Heart right ventricle (tissue), 16 donors: Measurements from ENCODE around the gene KCNQ1. TPM values are rescaled to one million over a fixed set of nuclear protein-coding genes. Genes with fewer than 3 reads are reported as not detected.

Experiments used
- ATAC-seq, 8 donors: fragments of 200-7000 bp; cut with Tn5 transposase; one replicate each; pipeline ENCODE4 v1.9.1; 2020; ENCODE audit warnings: mild to moderate bottlenecking in 8 of 8, moderate library complexity in 8 of 8, moderate number of reproducible peaks in 1 of 8
- DNase-seq, 2 donors: peaks; one replicate each; pipeline ENCODE4 v3.0.0-alpha.2; 2020
- H3K27ac ChIP-seq, 10 donors: fragments of 200-600 bp; sonication (generic) in 2 of 10; one replicate each; pipeline versions ENCODE4 v1.5.0 to v1.8.0; 2020 to 2022; ENCODE audit warnings: mild to moderate bottlenecking in 3 of 10
- H3K27me3 ChIP-seq, 7 donors: fragments of 200-600 bp; one replicate each; pipeline ENCODE4 v1.8.0; 2021 to 2022; ENCODE audit warnings: mild to moderate bottlenecking in 2 of 7
- H3K36me3 ChIP-seq, 9 donors: fragments of 200-600 bp; sonication (generic) in 1 of 9; one replicate each; pipeline versions ENCODE4 v1.5.0 to v1.8.0; 2020 to 2022; ENCODE audit warnings: mild to moderate bottlenecking in 2 of 9
- H3K4me1 ChIP-seq, 9 donors: fragments of 200-600 bp; sonication (generic) in 1 of 9; one replicate each; pipeline versions ENCODE4 v1.5.0 to v1.8.0; 2020 to 2022; ENCODE audit warnings: mild to moderate bottlenecking in 4 of 9
- H3K4me3 ChIP-seq, 10 donors: fragments of 200-600 bp; sonication (generic) in 2 of 10; one replicate each; pipeline versions ENCODE4 v1.5.0 to v1.8.0; 2020 to 2022; ENCODE audit warnings: mild to moderate bottlenecking in 7 of 10, moderate library complexity in 2 of 10
- H3K9me3 ChIP-seq, 11 donors: fragments of 200-600 bp in 10 of 11; sonication (generic) in 2 of 11; one replicate each; pipeline versions ENCODE4 v1.5.0 to v1.8.0; 2013 to 2022; ENCODE audit warnings: mild to moderate bottlenecking in 2 of 11, control low read depth in 1 of 11, moderate library complexity in 1 of 11
- WGBS, 2 donors: extraction: QIAGEN DNeasy Blood & Tissue Kit; methylation state at CpG; one replicate each; pipeline ENCODE4 v1.1.7; 2013; ENCODE audit warnings: inconsistent platforms in 1 of 2; 5-methylcytosine and 5-hydroxymethylcytosine counted together
- intact Hi-C, 10 donors: fragments of 100-400 bp; cut with DNase I; formaldehyde crosslinking; loops; one replicate each; pipeline versions ENCODE4 v1.11.1 to v1.14.2; 2022
- polyA plus RNA-seq, 2 donors: library from polyadenylated mRNA; stranded (reverse); fragments of 200-250 nt; gene quantifications; one replicate each; pipeline ENCODE4 v1.2.3, GENCODE V29; 2013
- total RNA-seq, 10 donors: library from RNA; stranded (reverse); fragmentation: NEBNext Ultra II Directional in 3 of 10; extraction: Animal tissue kit (Norgen Biotek cat#: 25700) in 3 of 10; gene quantifications; one replicate each; pipeline versions ENCODE4 v1.2.1 to v1.2.4, GENCODE V29; 2021 to 2023
- TF ChIP-seq, protein P1 (sequence below), 9 donors: fragments of 200-600 bp; sonication (generic) in 2 of 9; IDR thresholded peaks; one replicate each; pipeline versions ENCODE4 v1.5.0 to v1.8.0; 2021 to 2022; ENCODE audit warnings: antibody characterized with exemption in 9 of 9, mild to moderate bottlenecking in 5 of 9, moderate library complexity in 1 of 9
- donor health status: Arrhythmogenic right ventricular cardiomyopathy.
- donor health status: ischemic (EF 13 %, LVEDD 7.1; RV severe dilation, severe dysfunction).
- donor health status: healthy with polysubstance abuse.
- donor health status: DM: no; HTN: yes; CAD: no.
- donor health status: DM: no; HTN: no; CAD: no.
- donor health status: ischemic (EF 25% LVEDD 6.9; RV normal size, moderate dysfunction).
- donor health status: ischemic (EF 25% LVEDD 5.7; RV mildly dilated, moderate dysfunction).
- donor health status: healthy.
- donor health status: DM: yes; HTN: yes; CAD: no.
- donor health status: Ischemic cardiomyopathy.
- donor health status: ischemic (EF 35%, LVEDD 5.7; RV mildly dilated, moderate dysfunction).
- donor health status: nonischemic (EF 11% LVEDD 7.7; RV severe dilation, severe dysfunction).
- donor health status: DM: yes; HTN: yes; CAD: no.
- donor health status: PGD.
- donor health status: ischemic (EF 29% LVEDD 5.4; RV normal size, mild dysfunction).
- donor health status: nonischemic (EF 23%, LVEDD 6.1; RV moderate dilation, normal function).

The KCNQ1 gene
- total and polyA plus RNA-seq, 12 donors = 19.9 to 48.2 (median 33.7) TPM

DNA sequence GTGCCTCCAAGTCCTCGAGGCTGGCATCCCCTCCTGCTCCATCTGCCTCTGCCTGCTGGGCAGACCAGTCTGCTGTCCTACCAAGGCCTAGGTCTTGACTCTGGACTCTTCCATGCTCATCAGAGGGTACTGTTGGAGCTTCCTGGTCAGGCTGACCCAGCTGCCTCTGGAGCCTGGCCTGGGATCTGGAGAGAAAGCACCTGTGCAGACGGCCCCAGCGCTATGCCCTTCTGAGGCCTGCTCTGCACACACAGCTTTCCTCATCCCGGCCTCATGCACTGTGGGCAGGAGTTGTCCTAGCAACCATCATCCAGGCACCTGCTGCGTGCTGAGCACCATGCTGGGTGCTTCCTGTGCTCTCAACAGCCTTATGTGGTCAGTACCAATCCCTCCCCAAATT is 369.9 kb downstream of the KCNQ1 start:
- peaks cover 0 to 28% (median 8%) of the 10 kb centered on the region in 11 donors for H3K9me3 ChIP-seq
- peaks cover 6 to 28% (median 22%) of the 10 kb centered on the region in 9 donors for H3K4me1 ChIP-seq
- H3K27me3 ChIP-seq = no peaks in the 10 kb centered on the region
- H3K4me3 ChIP-seq = no peak overlapping the region
- TF ChIP-seq, protein P1, sequence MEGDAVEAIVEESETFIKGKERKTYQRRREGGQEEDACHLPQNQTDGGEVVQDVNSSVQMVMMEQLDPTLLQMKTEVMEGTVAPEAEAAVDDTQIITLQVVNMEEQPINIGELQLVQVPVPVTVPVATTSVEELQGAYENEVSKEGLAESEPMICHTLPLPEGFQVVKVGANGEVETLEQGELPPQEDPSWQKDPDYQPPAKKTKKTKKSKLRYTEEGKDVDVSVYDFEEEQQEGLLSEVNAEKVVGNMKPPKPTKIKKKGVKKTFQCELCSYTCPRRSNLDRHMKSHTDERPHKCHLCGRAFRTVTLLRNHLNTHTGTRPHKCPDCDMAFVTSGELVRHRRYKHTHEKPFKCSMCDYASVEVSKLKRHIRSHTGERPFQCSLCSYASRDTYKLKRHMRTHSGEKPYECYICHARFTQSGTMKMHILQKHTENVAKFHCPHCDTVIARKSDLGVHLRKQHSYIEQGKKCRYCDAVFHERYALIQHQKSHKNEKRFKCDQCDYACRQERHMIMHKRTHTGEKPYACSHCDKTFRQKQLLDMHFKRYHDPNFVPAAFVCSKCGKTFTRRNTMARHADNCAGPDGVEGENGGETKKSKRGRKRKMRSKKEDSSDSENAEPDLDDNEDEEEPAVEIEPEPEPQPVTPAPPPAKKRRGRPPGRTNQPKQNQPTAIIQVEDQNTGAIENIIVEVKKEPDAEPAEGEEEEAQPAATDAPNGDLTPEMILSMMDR (IDR thresholded peaks at IDR 0.05) = no peak
- 99% methylated on average over 5 of the region's 5 CpGs for WGBS, 2 donors
- H3K36me3 ChIP-seq = no peaks in the 10 kb centered on the region
- intact Hi-C loops = no loop called here
- ATAC-seq (no peak), DNase-seq (no peak)
- H3K27ac ChIP-seq = no peak overlapping the region

DNA sequence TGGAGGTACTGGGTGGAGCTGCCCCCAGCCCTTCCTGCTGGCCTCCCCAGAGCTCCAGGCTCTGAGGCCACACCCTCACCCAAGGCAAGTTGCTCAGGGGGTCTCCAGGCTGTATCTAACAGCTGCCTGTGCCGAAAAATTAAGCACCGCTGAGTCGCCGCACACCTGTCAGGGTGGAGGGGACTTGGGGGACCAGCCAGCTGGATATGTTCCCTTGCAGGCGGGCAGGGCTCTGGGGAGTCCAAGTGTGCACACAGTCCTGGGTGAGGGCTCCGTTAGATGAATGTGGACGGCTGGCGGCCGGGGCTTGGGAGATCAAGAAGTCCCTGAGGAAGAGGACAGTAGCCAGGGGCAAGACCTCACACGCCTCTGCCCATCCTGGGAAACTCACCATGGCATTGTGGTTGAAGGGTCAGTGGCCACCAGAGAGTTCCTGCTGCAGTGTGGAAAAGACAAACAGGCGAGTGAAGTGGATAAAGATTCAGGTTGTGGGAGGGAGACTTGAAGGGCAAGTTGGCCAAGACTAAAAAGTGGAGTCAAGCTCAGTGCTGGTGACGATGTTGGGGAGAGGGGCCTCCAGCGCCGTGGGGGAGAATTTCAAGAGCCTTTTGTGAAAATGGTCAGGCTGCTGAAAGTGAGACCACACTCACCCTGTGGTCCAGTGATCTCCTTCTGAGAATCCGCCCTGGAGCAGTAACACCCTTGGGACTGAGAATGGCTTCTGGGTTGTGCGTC is 371.1 kb downstream of the KCNQ1 start:
- Histone ChIP-seq H3K27me3 (no peaks in the 10 kb centered on the region), H3K36me3 (no peaks in the 10 kb centered on the region), H3K4me1 (peaks cover 6 to 26% (median 22%) of the 10 kb centered on the region in 9 donors), H3K9me3 (peaks cover 0 to 28% (median 8%) of the 10 kb centered on the region in 11 donors), H3K27ac (no peak overlapping the region), H3K4me3 (no peak overlapping the region)
- WGBS, 2 donors = 97 to 98% methylated on average over 16 of the region's 16 CpGs
- intact Hi-C loops = no loop called here
- ATAC-seq (no peak), DNase-seq (peak in 1 of 2 donors; percentile 8)
- TF ChIP-seq, protein P1 (IDR thresholded peaks at IDR 0.05) = no peak

DNA sequence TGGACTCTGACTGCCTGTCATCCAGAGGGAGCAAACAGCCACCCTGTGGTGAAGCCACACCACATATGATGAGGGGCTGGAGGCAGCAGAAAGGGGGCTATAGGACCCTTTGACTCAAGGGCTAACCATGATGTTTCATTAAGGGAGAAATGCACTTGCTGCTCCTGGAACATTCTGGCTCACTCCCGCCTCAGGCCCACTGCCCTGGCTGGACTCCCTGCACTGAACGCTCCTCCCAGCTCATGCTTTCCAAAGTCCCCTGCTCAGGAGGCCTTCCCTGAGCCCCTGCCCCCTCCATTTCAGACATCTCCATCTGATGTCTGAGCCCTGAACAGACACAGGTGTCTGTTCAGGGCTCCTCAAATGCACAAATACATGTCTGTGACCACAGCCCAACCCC is 371.7 kb downstream of the KCNQ1 start:
- TF ChIP-seq, protein P1 (IDR thresholded peaks at IDR 0.05) = no peak
- peaks cover 0 to 28% (median 8%) of the 10 kb centered on the region in 11 donors for H3K9me3 ChIP-seq
- no peaks in the 10 kb centered on the region for H3K36me3 ChIP-seq
- ATAC-seq (no peak), DNase-seq (no peak)
- no peak overlapping the region for H3K27ac ChIP-seq
- intact Hi-C loops = no loop called here
- H3K4me3 ChIP-seq = no peak overlapping the region
- WGBS, 2 donors = 87 to 90% methylated on average over 2 of the region's 2 CpGs
- H3K4me1 ChIP-seq = peaks cover 6 to 20% (median 17%) of the 10 kb centered on the region in 9 donors
- no peaks in the 10 kb centered on the region for H3K27me3 ChIP-seq

DNA sequence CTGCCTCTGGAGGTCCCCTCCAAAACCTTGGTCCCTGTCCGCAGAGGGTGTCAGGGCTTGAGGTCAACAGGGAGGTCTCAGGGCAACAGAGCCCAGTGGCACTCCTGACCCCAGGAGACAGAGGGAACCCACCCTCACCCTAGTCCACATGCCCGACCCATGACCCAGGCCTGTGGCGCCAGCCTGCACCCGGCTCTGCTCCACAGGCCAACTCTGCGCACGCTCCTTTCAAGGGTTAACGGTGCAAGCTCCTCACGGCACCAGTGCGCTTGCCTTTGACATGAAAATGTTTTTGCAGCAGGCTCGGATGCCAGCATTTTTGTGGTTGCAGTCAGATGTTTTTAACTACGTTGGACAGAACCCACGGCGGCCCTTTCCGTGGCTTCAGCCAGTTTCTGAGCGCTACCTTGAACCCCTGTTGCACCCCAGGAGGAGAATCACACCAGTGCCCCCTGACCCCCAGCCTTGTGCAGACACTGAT is 372.2 kb downstream of the KCNQ1 start:
- intact Hi-C loops = no loop called here
- no peak overlapping the region for H3K4me3 ChIP-seq
- 83 to 84% methylated on average over 15 of the region's 15 CpGs for WGBS, 2 donors
- H3K27ac ChIP-seq = no peak overlapping the region
- DNase-seq (no peak), ATAC-seq (no peak)
- no peaks in the 10 kb centered on the region for H3K27me3 ChIP-seq
- peaks cover 6 to 16% (median 12%) of the 10 kb centered on the region in 9 donors for H3K4me1 ChIP-seq
- H3K9me3 ChIP-seq = peaks cover 0 to 28% (median 8%) of the 10 kb centered on the region in 11 donors
- TF ChIP-seq, protein P1 (IDR thresholded peaks at IDR 0.05) = no peak
- no peaks in the 10 kb centered on the region for H3K36me3 ChIP-seq
